Activated CD4-positive, alpha-beta T cell treated with anti-CD3 and anti-CD28 coated beads for 48 hours (primary cell): Measurements from ENCODE around the gene HCAR1.
"Not testable (repeated sequence)": the region's sequence is repeated elsewhere in the genome, so short reads cannot be mapped to it uniquely, and the experiment has no call there.

Experiments
- DNase-seq: peaks from one replicate; pipeline ENCODE4 v3.0.0-alpha.2; 2020

The HCAR1 gene, protein sequence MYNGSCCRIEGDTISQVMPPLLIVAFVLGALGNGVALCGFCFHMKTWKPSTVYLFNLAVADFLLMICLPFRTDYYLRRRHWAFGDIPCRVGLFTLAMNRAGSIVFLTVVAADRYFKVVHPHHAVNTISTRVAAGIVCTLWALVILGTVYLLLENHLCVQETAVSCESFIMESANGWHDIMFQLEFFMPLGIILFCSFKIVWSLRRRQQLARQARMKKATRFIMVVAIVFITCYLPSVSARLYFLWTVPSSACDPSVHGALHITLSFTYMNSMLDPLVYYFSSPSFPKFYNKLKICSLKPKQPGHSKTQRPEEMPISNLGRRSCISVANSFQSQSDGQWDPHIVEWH

GRCh38 chr12:122730215-122731014 is at the start of gene HCAR1:
HCAR1 (minus strand) TSS chr12:122730844; CDS start chr12:122730339, 505 bp downstream.
- peak; percentile 79 for DNase-seq

- DNase-seq: no peak
Measured at GRCh38 chr12:122757568-122757967, 26.9 kb upstream of the HCAR1 start.

GRCh38 chr12:122754790-122755189 is 24.1 kb upstream of the HCAR1 start:
- DNase-seq: no peak

- no peak for DNase-seq
Measured at GRCh38 chr12:122753319-122753650, 22.6 kb upstream of the HCAR1 start.

- peak; percentile 100 for DNase-seq
Measured at GRCh38 chr12:122752464-122753318, 22.0 kb upstream of the HCAR1 start, which contains the start of gene DENR. DENR (plus strand) TSS chr12:122752824; CDS start chr12:122753702, 878 bp downstream.

DNA sequence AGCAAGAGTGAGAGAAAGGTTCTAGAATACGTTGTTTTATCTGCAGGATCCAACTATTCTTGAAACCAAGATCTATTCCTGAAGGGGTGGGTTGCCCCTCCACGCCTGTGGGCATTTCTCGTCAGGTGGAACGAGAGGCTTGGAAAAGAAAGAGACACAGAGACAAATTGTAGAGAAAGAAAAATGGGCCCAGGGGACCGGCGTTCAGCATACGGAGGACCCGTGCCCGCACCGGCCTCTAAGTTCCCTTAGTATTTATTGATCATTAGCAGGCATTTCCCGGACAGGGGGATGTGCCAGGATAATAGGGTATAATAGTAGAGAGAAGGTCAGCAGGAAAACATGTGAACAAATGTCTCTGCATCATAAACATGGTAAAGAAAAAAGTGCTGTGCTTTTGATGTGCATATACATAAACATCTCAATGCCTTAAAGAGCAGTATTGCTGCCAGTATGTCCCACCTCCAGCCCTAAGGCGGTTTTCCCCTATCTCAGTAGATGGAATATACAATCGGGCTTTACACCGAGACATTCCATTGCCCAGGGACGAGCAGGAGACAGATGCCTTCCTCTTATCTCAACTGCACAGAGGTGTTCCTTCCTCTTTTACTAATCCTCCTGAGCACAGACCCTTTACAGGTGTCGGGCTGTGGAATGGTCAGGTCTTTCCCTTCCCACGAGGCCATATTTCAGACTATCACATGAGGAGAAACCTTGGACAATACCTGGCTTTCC is 20.3 kb upstream of the HCAR1 start:
- not testable (repeated sequence) for DNase-seq

- DNase-seq: no peak
Measured at GRCh38 chr12:122749569-122750332, 19.1 kb upstream of the HCAR1 start.

- DNase-seq: no peak
Measured at GRCh38 chr12:122747224-122748135, 16.8 kb upstream of the HCAR1 start.

GRCh38 chr12:122743895-122744525 is 13.4 kb upstream of the HCAR1 start:
- no peak for DNase-seq

DNA sequence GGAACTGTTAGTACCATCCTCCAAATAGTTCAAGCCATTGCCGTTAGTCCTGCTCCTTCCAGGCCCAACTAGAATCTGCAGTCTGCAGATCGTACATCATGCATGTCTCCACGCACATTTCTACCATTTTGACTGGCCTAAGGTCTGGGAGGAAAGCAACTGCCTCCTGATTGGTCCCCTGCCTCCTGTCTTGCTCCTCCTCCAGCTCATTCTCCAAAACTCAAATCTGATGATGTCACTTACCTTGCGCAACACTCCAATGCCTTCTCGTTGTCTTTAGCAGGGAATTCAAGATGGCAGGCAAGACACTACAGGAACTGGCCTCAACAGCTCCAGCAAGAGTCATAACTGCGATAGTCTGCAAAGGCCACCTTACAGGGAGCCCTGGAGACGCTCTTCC is 9.7 kb upstream of the HCAR1 start:
- no peak for DNase-seq

DNA sequence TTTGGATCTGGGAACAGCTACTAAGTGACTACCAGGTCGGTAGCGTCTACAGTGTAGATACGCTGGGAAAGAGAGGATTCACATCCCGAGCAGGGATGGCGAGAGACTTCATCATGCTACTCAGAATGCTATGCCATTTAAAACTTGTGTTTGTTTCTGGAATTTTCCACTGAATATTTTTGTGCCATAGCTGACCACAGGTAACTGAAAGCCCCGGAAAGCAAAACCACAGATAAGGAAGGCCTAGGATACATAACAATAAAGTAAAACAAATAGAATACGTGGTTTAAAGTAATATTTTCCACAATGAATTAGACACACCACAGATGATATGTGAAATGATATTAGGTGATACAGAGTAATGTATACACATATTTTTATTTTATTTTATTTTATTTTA is 7.9 kb upstream of the HCAR1 start:
- no peak for DNase-seq

DNA sequence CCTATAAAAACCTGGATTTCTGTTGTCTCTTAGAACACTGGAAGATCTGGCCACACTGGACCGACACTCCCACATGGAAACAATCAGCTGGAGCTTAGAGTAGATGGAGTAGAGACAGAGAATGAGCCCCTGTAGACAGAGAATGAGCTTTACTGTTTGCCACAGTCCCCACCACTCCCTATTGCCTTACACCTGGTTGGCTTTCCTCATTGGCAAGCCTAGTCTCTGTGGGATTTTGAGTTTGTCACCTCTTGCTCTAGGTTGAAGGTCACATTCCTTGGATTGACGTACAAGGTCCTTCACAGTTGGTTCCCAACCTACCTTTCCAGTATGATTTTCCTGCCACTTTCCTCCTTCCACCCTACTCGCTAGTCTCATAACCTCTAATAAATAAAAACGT is 2.0 kb upstream of the HCAR1 start:
- no peak for DNase-seq

GRCh38 chr12:122732170-122732569 is 1.5 kb upstream of the HCAR1 start:
- peak; percentile 48 for DNase-seq

GRCh38 chr12:122729583-122730214 is 945 bp downstream of the HCAR1 start:
- DNase-seq: no peak

DNA sequence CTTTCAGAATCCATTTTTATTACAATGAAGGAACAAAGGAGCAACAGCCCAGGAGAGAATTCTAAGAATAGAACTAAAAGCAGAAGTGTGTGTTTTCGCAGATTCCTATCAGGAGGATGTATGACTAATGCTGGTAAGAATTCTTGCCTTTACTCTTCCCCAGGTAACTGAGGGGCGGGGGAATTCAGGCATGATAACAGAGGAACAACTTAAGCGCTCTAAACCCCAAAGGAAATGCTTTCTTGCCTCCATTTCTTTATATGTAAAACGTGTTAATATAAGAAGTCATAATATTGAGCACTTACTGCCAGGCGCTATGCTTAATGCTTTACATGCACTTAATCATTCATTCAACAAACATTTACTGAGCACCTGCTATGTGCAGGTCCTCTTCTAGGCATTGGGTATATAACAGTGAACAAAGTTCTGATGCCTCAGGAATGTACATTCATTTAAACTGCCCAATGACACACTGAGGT is 4.5 kb downstream of the HCAR1 start:
- peak; percentile 32 for DNase-seq

DNA sequence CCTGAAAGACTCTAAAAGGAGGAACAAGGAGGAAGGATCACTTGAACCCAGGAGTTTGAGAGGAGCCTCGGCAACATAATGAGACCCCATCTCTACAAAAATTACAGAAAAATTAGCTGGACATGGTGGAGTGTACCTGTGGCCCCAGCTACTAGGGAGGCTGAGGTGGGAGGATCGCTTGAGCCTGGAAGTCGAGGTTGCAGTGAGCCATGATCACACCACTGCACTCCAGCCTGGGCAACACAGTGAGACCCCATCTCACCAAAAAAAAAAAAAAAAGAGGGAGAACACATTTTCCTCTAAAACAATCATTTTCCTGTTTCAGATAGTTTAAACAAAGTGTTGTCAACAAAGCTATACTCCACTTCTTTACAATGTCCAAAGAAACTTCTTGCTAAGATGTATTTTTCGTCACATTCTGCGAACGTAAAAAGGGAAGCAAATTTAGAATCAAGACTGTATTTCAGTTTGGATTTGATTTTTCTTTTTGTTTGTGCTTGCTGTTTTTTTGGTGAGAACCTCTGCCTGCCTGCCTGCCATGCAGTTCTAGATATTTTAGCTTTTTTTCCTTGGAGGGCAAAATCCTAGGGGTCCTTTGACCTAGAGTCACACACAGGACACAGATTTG is 5.1 kb downstream of the HCAR1 start:
- no peak for DNase-seq

DNA sequence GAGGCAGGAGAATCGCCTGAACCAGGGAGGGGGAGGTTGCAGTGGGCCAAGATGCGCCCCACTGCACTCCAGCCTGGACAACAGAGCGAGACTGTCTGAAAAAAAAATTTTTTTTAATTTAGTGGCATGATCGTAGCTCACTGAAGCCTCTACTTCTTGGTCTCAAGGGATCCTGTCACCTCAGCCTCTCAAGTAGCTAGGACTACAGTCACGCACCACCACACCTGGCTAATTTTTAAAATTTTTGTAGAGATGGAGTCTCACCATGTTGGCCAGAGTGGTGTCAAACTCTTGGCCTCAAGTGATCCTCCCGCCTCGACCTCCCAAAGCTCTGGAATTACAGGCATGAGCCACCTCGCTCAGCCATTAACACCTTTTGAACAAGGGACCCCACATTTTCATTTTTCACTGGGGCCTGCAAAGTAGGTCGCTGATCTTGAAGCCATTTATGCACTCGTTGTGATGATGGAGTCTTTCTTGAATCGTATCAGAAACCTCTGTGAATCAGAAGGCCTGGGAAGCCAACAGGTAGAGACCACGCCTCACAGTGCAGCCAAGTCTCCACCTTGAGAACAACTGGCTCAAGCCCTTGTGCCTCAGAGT is 5.9 kb downstream of the HCAR1 start:
- DNase-seq: no peak

- no peak for DNase-seq
Measured at GRCh38 chr12:122722387-122722786, 8.3 kb downstream of the HCAR1 start.
